GM21447 (cell line): ENCODE measurements around the gene ALS2CL.

Experiments used
- ATAC-seq: cut with Tn5 transposase; IDR thresholded peaks from one replicate; pipeline ENCODE4 v1.9.1; 2021; ENCODE audit not compliant: unreplicated experiment

Gene ALS2CL

GRCh38 chr3:46640927-46641326 is 52.6 kb downstream of the ALS2CL start:
- no peak for ATAC-seq

- ATAC-seq, result no peak
Observed at GRCh38 chr3:46639221-46639620, 54.3 kb downstream of the ALS2CL start.

- no peak for ATAC-seq
Observed at GRCh38 chr3:46634856-46635255, 58.6 kb downstream of the ALS2CL start.

GRCh38 chr3:46632792-46633191 is 60.7 kb downstream of the ALS2CL start:
- ATAC-seq, result no peak

- ATAC-seq, result peak; percentile 86
Observed at GRCh38 chr3:46629551-46630517, 63.6 kb downstream of the ALS2CL start.

GRCh38 chr3:46628901-46629369 is 64.5 kb downstream of the ALS2CL start:
- ATAC-seq, result no peak

GRCh38 chr3:46627078-46627477 is 66.4 kb downstream of the ALS2CL start:
- no peak for ATAC-seq

- ATAC-seq, result no peak
Observed at GRCh38 chr3:46626039-46626438, 67.4 kb downstream of the ALS2CL start.

GRCh38 chr3:46624975-46625490 is 68.4 kb downstream of the ALS2CL start:
- ATAC-seq, result no peak

GRCh38 chr3:46624533-46624932 is 68.9 kb downstream of the ALS2CL start:
- no peak for ATAC-seq

- no peak for ATAC-seq
Observed at GRCh38 chr3:46619845-46620778, 73.4 kb downstream of the ALS2CL start.
